PC-3 (cell line): ENCODE measurements around the gene FKBP7. TPM values are rescaled to one million over a fixed set of nuclear protein-coding genes. Genes with fewer than 3 reads are reported as not detected.
A peak's percentile ranks its signal among the peaks of the same experiment; 100 is the strongest.

ENCODE experiments used
- ATAC-seq: fragments of 200-7000 bp; cut with Tn5 transposase; 2 replicates; pipeline ENCODE4 v1.9.1; 2020; ENCODE audit warnings: mild to moderate bottlenecking, moderate library complexity
- BruUV-seq: library from RNA; stranded (reverse); fragments of 400-500 nt; replicated peaks from 2 replicates; lab custom pipeline; 2021; lab: Mats Ljungman, UMichigan
- CTCF ChIA-PET: fragments of 300-600 bp; sonication (Branson Sonifier 250); formaldehyde crosslinking; loops from one replicate; lab custom pipeline; 2022; ENCODE audit warnings: antibody characterized with exemption; lab: Charles Lee
- POLR2A ChIA-PET: fragments of 300-600 bp; sonication (Branson Sonifier 250); formaldehyde crosslinking; loops from one replicate; lab custom pipeline; 2022; ENCODE audit warnings: antibody characterized with exemption; ENCODE audit not compliant: unreplicated experiment; lab: Charles Lee
- DNase-seq: peaks from one replicate; pipeline ENCODE4 v3.0.0-alpha.2; 2015
- H2AFZ ChIP-seq: fragments of 300-600 bp; sonication (generic); 2 replicates; pipeline ENCODE4 v1.6.0; 2016; ENCODE audit warnings: antibody characterized with exemption, low read length
- H3F3A ChIP-seq: fragments of 300-600 bp; sonication (generic); one replicate; pipeline ENCODE4 v1.6.0; 2017; ENCODE audit warnings: antibody characterized with exemption, low read length, control low read depth, mild to moderate bottlenecking; ENCODE audit not compliant: unreplicated experiment
- H3K27ac ChIP-seq: fragments of 300-600 bp; sonication (generic); 2 replicates; pipeline ENCODE4 v1.5.1; 2016; ENCODE audit warnings: mild to moderate bottlenecking, low read length
- H3K27me3 ChIP-seq: fragments of 300-600 bp; sonication (generic); 2 replicates; pipeline ENCODE4 v1.6.1; 2016; ENCODE audit warnings: low read length, mixed read lengths
- H3K36me3 ChIP-seq: fragments of 300-600 bp; sonication (generic); 2 replicates; pipeline ENCODE4 v1.6.1; 2016; ENCODE audit warnings: low read depth, mixed run types, low read length, mixed read lengths
- H3K4me1 ChIP-seq: fragments of 300-600 bp; sonication (generic); 2 replicates; pipeline ENCODE4 v1.5.1; 2016; ENCODE audit warnings: low read length; ENCODE audit not compliant: insufficient read depth
- H3K4me2 ChIP-seq: fragments of 300-600 bp; sonication (generic); 2 replicates; pipeline ENCODE4 v1.6.0; 2016; ENCODE audit warnings: low read length
- H3K4me3 ChIP-seq: fragments of 300-600 bp; sonication (generic); 2 replicates; pipeline ENCODE4 v1.5.1; 2016; ENCODE audit warnings: mild to moderate bottlenecking, low read length, mixed read lengths
- H3K79me2 ChIP-seq: fragments of 300-600 bp; sonication (generic); 2 replicates; pipeline ENCODE4 v1.6.1; 2017; ENCODE audit warnings: low read length, mixed read lengths
- H3K9ac ChIP-seq: fragments of 300-600 bp; sonication (generic); 2 replicates; pipeline ENCODE4 v1.6.0; 2016; ENCODE audit warnings: mild to moderate bottlenecking, low read length
- H3K9me2 ChIP-seq: fragments of 300-600 bp; sonication (generic); replicated peaks from 2 replicates; pipeline ENCODE4 v1.6.1; 2016; ENCODE audit warnings: mixed run types, low read length, mixed read lengths
- H3K9me3 ChIP-seq: fragments of 300-600 bp; sonication (generic); 2 replicates; pipeline ENCODE4 v1.6.1; 2016; ENCODE audit warnings: low read length, mixed read lengths
- H4K20me1 ChIP-seq: fragments of 300-600 bp; sonication (generic); 2 replicates; pipeline ENCODE4 v1.6.1; 2016; ENCODE audit warnings: low read length, mixed read lengths
- CTCF ChIP-seq: fragments of 300-600 bp; sonication (generic); conservative IDR thresholded peaks from 2 replicates; pipeline ENCODE4 v1.5.1; 2017; ENCODE audit warnings: antibody characterized with exemption, low read depth, mild to moderate bottlenecking, low read length
- EZH2 ChIP-seq: fragments of 300-600 bp; sonication (generic); IDR thresholded peaks from one replicate; pipeline ENCODE4 v1.6.1; 2017; ENCODE audit warnings: antibody characterized with exemption, mild to moderate bottlenecking, low read length; ENCODE audit not compliant: unreplicated experiment
- EZH2phosphoT487 ChIP-seq: fragments of 300-600 bp; sonication (generic); IDR thresholded peaks from 2 replicates; pipeline ENCODE4 v1.6.1; 2018; ENCODE audit warnings: mild to moderate bottlenecking, antibody characterized with exemption, low read length, borderline replicate concordance
- intact Hi-C: fragments of 100-400 bp; cut with micrococcal nuclease; formaldehyde crosslinking; loops from 2 replicates; pipeline ENCODE4 v1.9.0; 2023
- total RNA-seq: library from RNA; depleted of rRNA; stranded (reverse); fragments of >200 nt; gene quantifications from 2 replicates; pipeline ENCODE4 v1.2.3, GENCODE V29; 2014; rRNA removed

Gene FKBP7
- total RNA-seq, 1 experiment from 2014 or later = 4.2 TPM

GRCh38 chr2:178414266-178415247, 63.8 kb downstream of the FKBP7 start:
- H3K4me1 ChIP-seq = peaks cover 6% of the 10 kb centered on the region; the same call in 1 of the 2 replicates
- no peaks in the 10 kb centered on the region for H3K79me2 ChIP-seq
- POLR2A ChIA-PET = interaction anchor here (0.6 to 0.7 kb wide), 4 partner anchors 37 to 497 kb away, joined by 3 to 4 read pairs (median 4); partner anchors contain the start of genes PJVK and PRKRA
- H2AFZ ChIP-seq = peak overlapping the region; percentile 82
- H3F3A ChIP-seq = no peaks in the 10 kb centered on the region
- DNase-seq = peak; percentile 96
- H3K9ac ChIP-seq = peak overlapping the region; percentile 90
- CTCF ChIA-PET = interaction anchor here (0.5 to 1.6 kb wide), 13 partner anchors 9 to 304 kb away, joined by 3 to 9 read pairs (median 4); partner anchors contain the start of gene RBM45
- no peaks in the 10 kb centered on the region for H4K20me1 ChIP-seq
- BruUV-seq = TSS peak; percentile 82
- H3K4me3 ChIP-seq = peak overlapping the region; percentile 70
- intact Hi-C loops = loop anchor here (1.0 to 10.0 kb wide), 8 partner anchors 17 to 630 kb away; partner anchors contain the start of gene RBM45
- peak overlapping the region; percentile 92 for H3K4me2 ChIP-seq
- peak overlapping the region; percentile 71 for H3K27ac ChIP-seq
- TF ChIP-seq CTCF (peak; percentile 92), EZH2 (no peak), EZH2phosphoT487 (no peak)
- no peaks in the 10 kb centered on the region for H3K27me3 ChIP-seq
- H3K9me3 ChIP-seq = no peaks in the 10 kb centered on the region
- H3K9me2 ChIP-seq = no peaks in the 10 kb centered on the region
- ATAC-seq = peak; percentile 85
- H3K36me3 ChIP-seq = no peaks in the 10 kb centered on the region

Other genes with a start within 250 kb of the FKBP7 start
- 78.2 and 87.6 TPM in 2 replicates for gene PRKRA, start 27.4 kb downstream of the FKBP7 start, total RNA-seq
- 0.87 and 1.6 TPM in 2 replicates for gene PJVK, start 27.2 kb downstream of the FKBP7 start, total RNA-seq
- 16.4 and 16.7 TPM in 2 replicates for gene PLEKHA3, start 1.9 kb upstream of the FKBP7 start, total RNA-seq